ENCODE data around the gene PTPN14.

PTPN14 gene

DNA sequence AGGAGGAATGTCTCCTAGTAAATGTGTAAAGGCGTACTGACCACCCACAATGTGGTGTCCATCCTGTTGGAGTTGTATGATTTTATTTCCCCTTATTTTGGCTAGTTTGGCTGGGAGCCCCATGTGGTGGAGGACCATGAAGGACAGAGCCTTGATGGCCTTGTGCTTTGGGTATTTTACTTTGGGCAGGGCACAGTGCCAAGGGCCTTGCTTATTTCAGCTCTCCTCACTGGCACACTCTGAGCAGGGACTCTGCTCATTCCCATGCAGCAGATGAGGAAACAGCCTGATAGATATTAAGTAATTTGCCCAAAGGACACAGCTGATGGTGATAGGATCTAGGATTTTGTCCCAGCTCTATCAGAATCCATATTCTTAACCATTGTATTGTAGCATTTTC lies 220.2 kb downstream of the PTPN14 start:
- Histone ChIP-seq H3K27me3 (ENCODE audit: control insufficient read depth, insufficient read depth, low read length, poor library complexity, severe bottlenecking) (no peaks in the 10 kb centered on the region), H3K27ac (ENCODE audit: insufficient read depth, low read depth, low read length, poor library complexity, severe bottlenecking) (no peak overlapping the region), H3K4me3 (ENCODE audit: insufficient read depth, low read depth, low read length) (no peak overlapping the region), H3K4me1 (ENCODE audit: control insufficient read depth, insufficient read depth, low read length) (no peaks in the 10 kb centered on the region), H3K9me3 (ENCODE audit: control insufficient read depth, low read length) (no peaks in the 10 kb centered on the region), H3K36me3 (ENCODE audit: control insufficient read depth, insufficient read depth, low read length) (no peaks in the 10 kb centered on the region)
- 98 to 100% methylated on average over 1 of the region's 1 CpG for WGBS, 2 experiments

DNA sequence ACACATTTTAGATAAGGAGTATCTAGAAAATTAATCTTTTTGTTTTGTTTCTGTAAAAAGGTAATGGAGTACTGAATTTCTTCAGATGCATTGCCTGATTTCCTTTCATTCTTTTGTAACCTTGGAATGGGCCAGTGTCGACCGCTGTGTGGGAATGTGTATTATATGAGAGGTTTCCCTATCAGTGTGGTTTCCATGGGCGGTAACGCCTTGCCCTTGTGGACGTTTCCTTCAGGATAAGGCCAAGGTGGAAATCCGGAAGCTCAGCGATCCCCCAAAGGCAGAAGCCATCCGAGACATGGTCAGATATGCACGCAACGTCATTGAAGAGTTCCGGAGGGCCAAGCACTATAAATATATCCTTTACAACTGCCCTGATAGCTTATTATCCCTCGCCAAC lies 220.7 kb downstream of the PTPN14 start:
- H3K9me3 ChIP-seq (ENCODE audit: control insufficient read depth, low read length) = no peaks in the 10 kb centered on the region
- no peak overlapping the region for H3K27ac ChIP-seq (ENCODE audit: insufficient read depth, low read depth, low read length, poor library complexity, severe bottlenecking)
- 95 to 98% methylated on average over 12 of the region's 12 CpGs for WGBS, 2 experiments
- no peaks in the 10 kb centered on the region for H3K4me1 ChIP-seq (ENCODE audit: control insufficient read depth, insufficient read depth, low read length)
- H3K4me3 ChIP-seq (ENCODE audit: insufficient read depth, low read depth, low read length) = no peak overlapping the region
- no peaks in the 10 kb centered on the region for H3K27me3 ChIP-seq (ENCODE audit: control insufficient read depth, insufficient read depth, low read length, poor library complexity, severe bottlenecking)
- no peaks in the 10 kb centered on the region for H3K36me3 ChIP-seq (ENCODE audit: control insufficient read depth, insufficient read depth, low read length)

DNA sequence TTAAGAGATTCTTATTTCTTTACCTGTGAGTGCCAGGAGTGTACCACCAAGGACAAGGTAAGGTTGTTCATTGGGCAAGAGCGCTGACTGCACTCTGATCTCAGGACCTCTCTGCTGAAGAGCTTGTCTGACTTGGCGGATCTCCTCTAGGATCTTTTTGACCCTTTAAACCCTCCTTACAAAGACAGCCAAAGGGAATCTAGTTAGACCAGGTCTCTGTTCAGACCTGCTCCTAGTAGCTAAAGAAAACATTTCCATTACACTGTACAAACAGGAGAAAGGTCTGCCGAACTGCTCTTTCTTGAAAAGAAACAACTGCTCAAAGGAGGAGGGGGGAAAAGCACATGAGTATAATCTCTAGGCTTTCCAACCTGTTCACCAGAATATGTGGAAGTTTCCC lies 221.2 kb downstream of the PTPN14 start:
- Histone ChIP-seq H3K27ac (ENCODE audit: insufficient read depth, low read depth, low read length, poor library complexity, severe bottlenecking) (no peak overlapping the region), H3K27me3 (ENCODE audit: control insufficient read depth, insufficient read depth, low read length, poor library complexity, severe bottlenecking) (no peaks in the 10 kb centered on the region), H3K4me3 (ENCODE audit: insufficient read depth, low read depth, low read length) (no peak overlapping the region), H3K36me3 (ENCODE audit: control insufficient read depth, insufficient read depth, low read length) (no peaks in the 10 kb centered on the region), H3K4me1 (ENCODE audit: control insufficient read depth, insufficient read depth, low read length) (no peaks in the 10 kb centered on the region), H3K9me3 (ENCODE audit: control insufficient read depth, low read length) (no peaks in the 10 kb centered on the region)
- WGBS, 2 experiments = 93 to 99% methylated on average over 3 of the region's 3 CpGs

DNA sequence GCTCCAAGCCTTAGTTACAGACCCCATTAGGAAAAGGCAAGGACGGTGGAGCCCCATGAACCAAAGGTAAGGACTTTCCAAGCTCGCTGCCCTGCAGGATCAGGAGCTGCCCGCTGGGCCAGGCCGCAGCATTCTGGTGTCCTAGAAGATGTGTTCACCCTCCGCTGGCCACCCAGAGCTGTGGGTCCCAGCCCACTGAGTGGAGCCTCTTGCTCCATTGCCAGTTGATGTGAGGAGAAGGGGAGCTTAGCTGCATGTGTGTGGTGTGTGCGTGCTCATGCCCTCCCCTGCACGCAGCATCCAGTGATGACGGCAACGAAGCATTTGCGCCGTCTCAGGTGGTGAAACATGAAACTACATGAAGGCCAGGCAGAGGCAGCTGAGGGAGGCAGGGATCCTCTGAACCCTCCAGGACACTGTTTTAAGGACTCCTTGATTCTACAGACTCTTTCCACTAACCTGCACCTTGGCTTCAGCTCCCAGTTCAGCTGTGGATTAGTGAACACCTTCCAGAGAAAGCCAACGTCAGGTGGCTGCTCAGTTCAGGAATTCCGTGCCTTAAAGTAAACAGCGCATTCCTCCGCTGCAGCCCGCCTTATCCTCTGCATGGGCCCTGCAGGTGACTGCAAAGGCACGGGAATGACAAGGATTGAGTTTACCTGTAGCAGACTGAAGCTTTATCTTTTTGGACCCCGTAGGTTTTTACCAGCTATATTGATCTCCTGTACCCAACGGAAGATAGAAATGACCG lies 221.8 kb downstream of the PTPN14 start:
- no peaks in the 10 kb centered on the region for H3K36me3 ChIP-seq (ENCODE audit: control insufficient read depth, insufficient read depth, low read length)
- no peaks in the 10 kb centered on the region for H3K4me1 ChIP-seq (ENCODE audit: control insufficient read depth, insufficient read depth, low read length)
- H3K9me3 ChIP-seq (ENCODE audit: control insufficient read depth, low read length) = no peaks in the 10 kb centered on the region
- H3K27me3 ChIP-seq (ENCODE audit: control insufficient read depth, insufficient read depth, low read length, poor library complexity, severe bottlenecking) = no peaks in the 10 kb centered on the region
- H3K4me3 ChIP-seq (ENCODE audit: insufficient read depth, low read depth, low read length) = no peak overlapping the region
- no peak overlapping the region for H3K27ac ChIP-seq (ENCODE audit: insufficient read depth, low read depth, low read length, poor library complexity, severe bottlenecking)
- 92 to 93% methylated on average over 20 of the region's 20 CpGs for WGBS, 2 experiments

DNA sequence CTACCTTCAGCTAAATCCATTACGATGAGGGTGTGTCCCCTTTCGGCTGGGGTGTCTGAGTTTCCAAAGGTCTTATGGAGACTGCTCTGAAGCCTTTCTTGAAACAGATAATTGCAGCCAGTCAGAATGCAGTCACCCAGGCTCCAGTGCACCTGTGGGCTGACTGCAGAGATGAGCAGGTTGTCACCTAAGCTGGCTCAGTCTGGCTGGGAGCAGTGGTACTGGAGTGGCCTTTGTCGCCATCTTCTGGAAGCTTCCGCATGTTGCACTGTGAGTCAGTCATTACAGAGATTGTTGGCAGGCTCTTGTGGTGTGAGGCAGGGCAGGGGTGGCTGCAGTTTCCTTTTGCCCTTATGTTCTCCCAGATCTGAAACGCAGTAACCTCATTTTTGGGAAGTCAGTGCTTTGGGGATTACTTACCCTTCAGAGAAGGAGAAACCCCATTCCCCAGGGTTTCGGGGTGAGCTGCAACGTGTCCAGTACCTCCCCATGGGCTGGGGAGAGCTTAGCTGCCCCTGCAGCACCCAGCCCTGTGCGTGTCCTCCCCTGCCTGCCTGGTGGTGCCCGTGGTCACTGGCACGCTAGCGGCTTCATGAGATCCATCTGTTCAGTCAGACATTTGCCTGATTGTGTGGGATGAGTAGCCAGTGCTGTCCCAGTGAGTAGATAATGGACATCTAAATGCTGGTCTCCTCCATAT lies 222.5 kb downstream of the PTPN14 start:
- Histone ChIP-seq H3K4me3 (ENCODE audit: insufficient read depth, low read depth, low read length) (no peak overlapping the region), H3K36me3 (ENCODE audit: control insufficient read depth, insufficient read depth, low read length) (no peaks in the 10 kb centered on the region), H3K27me3 (ENCODE audit: control insufficient read depth, insufficient read depth, low read length, poor library complexity, severe bottlenecking) (no peaks in the 10 kb centered on the region), H3K9me3 (ENCODE audit: control insufficient read depth, low read length) (no peaks in the 10 kb centered on the region), H3K4me1 (ENCODE audit: control insufficient read depth, insufficient read depth, low read length) (no peaks in the 10 kb centered on the region), H3K27ac (ENCODE audit: insufficient read depth, low read depth, low read length, poor library complexity, severe bottlenecking) (no peak overlapping the region)
- 65 to 70% methylated on average over 11 of the region's 11 CpGs for WGBS, 2 experiments

DNA sequence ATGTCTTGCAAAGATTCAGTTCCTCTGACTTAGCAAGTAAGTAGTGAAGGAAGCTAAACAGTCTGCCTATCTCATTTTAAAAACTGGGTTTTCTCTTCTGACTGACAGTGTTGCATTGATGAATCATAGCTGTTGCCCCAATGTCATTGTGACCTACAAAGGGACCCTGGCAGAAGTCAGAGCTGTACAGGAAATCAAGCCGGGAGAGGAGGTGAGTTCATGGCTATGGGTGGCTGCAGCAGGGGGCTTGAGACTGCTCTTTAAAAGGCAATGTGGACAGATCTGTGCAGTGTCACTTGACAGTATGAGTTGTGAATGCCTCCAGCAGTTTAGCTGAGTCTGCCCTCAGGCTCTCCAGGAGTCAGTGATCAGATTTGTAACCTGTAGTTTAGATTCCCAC lies 223.9 kb downstream of the PTPN14 start:
- Histone ChIP-seq H3K4me3 (ENCODE audit: insufficient read depth, low read depth, low read length) (no peak overlapping the region), H3K4me1 (ENCODE audit: control insufficient read depth, insufficient read depth, low read length) (no peaks in the 10 kb centered on the region), H3K27ac (ENCODE audit: insufficient read depth, low read depth, low read length, poor library complexity, severe bottlenecking) (no peak overlapping the region), H3K36me3 (ENCODE audit: control insufficient read depth, insufficient read depth, low read length) (no peaks in the 10 kb centered on the region), H3K9me3 (ENCODE audit: control insufficient read depth, low read length) (no peaks in the 10 kb centered on the region), H3K27me3 (ENCODE audit: control insufficient read depth, insufficient read depth, low read length, poor library complexity, severe bottlenecking) (no peaks in the 10 kb centered on the region)
- WGBS, 2 experiments = 82 to 86% methylated on average over 1 of the region's 1 CpG

DNA sequence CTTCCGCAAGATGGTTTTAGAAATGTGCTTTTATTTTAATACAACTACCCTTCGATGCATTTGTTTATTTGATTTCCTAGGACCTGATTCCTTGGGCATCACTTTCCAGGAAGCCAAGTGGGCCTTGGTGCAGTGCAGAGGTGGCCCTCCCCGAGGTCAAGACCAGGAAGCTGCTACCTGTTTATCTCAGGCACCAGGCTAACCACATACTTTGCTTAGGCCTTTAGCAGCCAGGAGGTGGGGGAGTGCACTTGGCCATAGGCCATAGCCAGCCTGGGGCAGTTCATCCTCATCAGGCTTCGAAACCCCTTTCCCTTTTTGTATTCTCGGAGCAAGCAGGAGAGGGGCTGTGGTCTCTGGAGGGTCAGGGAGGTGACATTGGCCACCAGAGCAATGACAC lies 225.0 kb downstream of the PTPN14 start:
- H3K4me1 ChIP-seq (ENCODE audit: control insufficient read depth, insufficient read depth, low read length) = no peaks in the 10 kb centered on the region
- H3K36me3 ChIP-seq (ENCODE audit: control insufficient read depth, insufficient read depth, low read length) = no peaks in the 10 kb centered on the region
- WGBS, 2 experiments = 82 to 88% methylated on average over 5 of the region's 5 CpGs
- H3K4me3 ChIP-seq (ENCODE audit: insufficient read depth, low read depth, low read length) = no peak overlapping the region
- H3K27ac ChIP-seq (ENCODE audit: insufficient read depth, low read depth, low read length, poor library complexity, severe bottlenecking) = no peak overlapping the region
- H3K27me3 ChIP-seq (ENCODE audit: control insufficient read depth, insufficient read depth, low read length, poor library complexity, severe bottlenecking) = no peaks in the 10 kb centered on the region
- no peaks in the 10 kb centered on the region for H3K9me3 ChIP-seq (ENCODE audit: control insufficient read depth, low read length)

DNA sequence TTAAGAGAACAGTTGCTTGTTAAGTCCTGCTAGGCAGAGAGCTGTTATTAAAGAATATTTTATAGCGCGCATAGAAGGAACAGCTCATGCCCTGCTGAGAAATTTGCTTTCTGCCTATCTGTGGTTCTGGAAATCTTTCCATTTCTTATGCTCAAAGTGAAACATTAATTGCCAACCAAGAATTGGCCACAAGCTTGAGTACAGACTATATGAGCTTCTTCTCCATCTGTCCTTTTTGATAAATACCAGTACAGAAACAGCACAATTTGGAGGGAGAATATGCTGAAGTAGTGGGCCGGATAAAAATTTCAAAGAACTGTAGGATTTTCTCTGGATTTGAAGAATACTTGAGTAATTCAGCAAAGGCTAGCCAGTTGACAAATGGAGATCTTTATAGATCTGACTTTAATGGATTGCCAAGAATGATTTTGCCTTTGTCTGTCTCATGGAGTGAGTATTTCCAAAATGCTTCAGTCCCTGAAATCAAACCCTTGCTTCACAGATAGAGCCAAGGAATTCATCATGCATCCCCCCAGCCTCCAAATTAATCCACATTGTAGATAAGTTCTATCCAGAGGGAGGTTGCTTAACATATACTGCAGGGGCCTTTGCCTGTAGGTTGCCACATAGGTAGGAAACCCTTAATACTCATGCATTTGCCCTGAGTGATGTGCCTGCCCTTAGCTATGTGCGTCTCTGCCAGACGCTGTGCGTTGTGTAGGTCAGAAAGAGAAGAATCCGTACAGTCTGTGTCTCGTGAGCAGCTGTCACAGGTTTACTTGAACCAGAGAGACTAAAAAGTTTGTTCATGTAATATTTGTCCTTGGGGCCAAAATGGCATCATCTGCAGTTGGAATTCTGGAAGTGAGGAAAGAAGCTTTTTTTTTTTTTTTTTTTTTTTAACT lies 226.3 kb downstream of the PTPN14 start:
- no peaks in the 10 kb centered on the region for H3K9me3 ChIP-seq (ENCODE audit: control insufficient read depth, low read length)
- H3K4me3 ChIP-seq (ENCODE audit: insufficient read depth, low read depth, low read length) = no peak overlapping the region
- no peaks in the 10 kb centered on the region for H3K27me3 ChIP-seq (ENCODE audit: control insufficient read depth, insufficient read depth, low read length, poor library complexity, severe bottlenecking)
- WGBS, 2 experiments = 90% methylated on average over 8 of the region's 8 CpGs
- H3K4me1 ChIP-seq (ENCODE audit: control insufficient read depth, insufficient read depth, low read length) = no peaks in the 10 kb centered on the region
- no peaks in the 10 kb centered on the region for H3K36me3 ChIP-seq (ENCODE audit: control insufficient read depth, insufficient read depth, low read length)
- H3K27ac ChIP-seq (ENCODE audit: insufficient read depth, low read depth, low read length, poor library complexity, severe bottlenecking) = no peak overlapping the region

DNA sequence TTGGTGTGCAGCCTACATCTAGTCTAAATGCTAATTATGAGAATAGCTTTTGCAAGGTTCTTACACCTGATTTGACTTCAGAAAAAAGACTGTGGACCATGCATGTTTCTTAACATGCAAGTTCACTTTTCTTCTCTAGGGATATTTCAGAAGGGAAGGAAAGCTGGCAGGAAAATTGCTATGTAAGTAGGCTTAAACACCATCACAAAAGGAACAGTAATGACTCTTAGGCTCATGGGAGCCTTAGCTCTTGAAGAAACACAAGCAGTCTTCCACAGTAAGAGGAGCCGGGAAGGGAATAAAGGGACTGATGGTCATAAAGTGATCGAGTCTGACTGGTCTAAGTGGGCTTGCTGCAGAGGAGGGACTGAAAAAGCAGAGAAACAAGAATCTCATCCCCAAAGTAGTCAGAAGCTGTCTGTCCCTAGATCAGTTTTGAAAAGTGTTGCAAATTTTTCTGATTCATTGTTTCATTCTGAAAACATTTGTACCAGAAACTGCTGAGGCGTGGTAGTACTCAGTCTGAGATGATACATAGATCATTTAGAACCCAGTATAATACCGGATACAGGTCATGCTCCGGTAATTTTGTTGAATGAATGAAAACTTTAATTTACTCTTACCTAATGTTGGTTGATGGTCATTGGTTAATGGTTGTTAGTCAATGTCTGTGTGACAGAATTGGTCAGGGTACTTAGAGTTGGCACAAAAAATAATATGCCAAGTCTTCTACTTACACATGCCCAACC lies 229.5 kb downstream of the PTPN14 start:
- Histone ChIP-seq H3K9me3 (ENCODE audit: control insufficient read depth, low read length) (no peaks in the 10 kb centered on the region), H3K36me3 (ENCODE audit: control insufficient read depth, insufficient read depth, low read length) (no peaks in the 10 kb centered on the region), H3K4me1 (ENCODE audit: control insufficient read depth, insufficient read depth, low read length) (peaks cover 19% of the 10 kb centered on the region), H3K27me3 (ENCODE audit: control insufficient read depth, insufficient read depth, low read length, poor library complexity, severe bottlenecking) (peaks cover 4% of the 10 kb centered on the region), H3K4me3 (ENCODE audit: insufficient read depth, low read depth, low read length) (no peak overlapping the region), H3K27ac (ENCODE audit: insufficient read depth, low read depth, low read length, poor library complexity, severe bottlenecking) (no peak overlapping the region)
- 93 to 97% methylated on average over 5 of the region's 5 CpGs for WGBS, 2 experiments
